ENCODE results near the gene WDR4. TPM values are rescaled to one million over a fixed set of nuclear protein-coding genes. Genes with fewer than 3 reads are reported as not detected.

WDR4 gene
- total and polyA plus RNA-seq, 2 of the 4 experiments (the other 2 are of a cell fraction) = 11.3 to 20.8 TPM

DNA sequence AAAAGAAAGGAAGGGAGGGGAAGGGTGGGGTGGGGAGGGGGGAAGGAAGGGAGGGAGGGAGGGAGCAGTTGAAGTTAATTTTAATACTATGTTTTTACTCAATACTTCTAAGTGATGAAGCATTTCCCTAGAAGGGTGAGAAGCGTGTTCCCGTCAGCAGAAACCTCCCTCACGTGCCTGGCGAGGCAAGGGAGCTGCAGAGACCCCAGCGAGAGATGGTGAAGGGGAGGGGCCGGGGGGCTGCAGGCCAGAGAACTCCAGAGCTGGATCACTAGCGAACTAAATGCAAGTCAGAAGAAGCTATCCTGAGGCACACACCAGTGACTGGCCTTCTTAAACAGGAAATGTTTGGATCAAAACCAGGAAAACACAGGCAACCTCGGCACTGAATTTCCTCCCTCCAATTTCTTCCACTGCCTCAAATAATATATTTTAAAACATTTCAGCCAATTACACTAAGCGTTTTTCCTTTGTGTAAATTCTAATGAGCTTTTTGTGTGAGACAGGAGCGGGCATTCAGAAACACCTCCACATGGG, 18.0 kb downstream of the WDR4 start:
- no peaks in the 10 kb centered on the region for H3K4me1 ChIP-seq (ENCODE audit: control insufficient read depth, insufficient read depth, low read length)
- no peak overlapping the region for H4K8ac ChIP-seq (ENCODE audit: low read depth in 2 of 2, low read length in 2 of 2)
- no peak overlapping the region for H3K23ac ChIP-seq (ENCODE audit: low read depth, low read length)
- H3K79me1 ChIP-seq (ENCODE audit: low read depth in 1 of 2, low read length in 2 of 2) = peaks cover 27 to 44% of the 10 kb centered on the region in 2 experiments
- H3K18ac ChIP-seq (ENCODE audit: low read depth, low read length) = no peak overlapping the region
- no peak overlapping the region for H2BK20ac ChIP-seq (ENCODE audit: low read depth, low read length)
- intact Hi-C loops (cut with micrococcal nuclease) (no loop called here), in situ Hi-C loops (cut with MboI; ENCODE audit: low sequenced_read_pairs) (loop anchor here (25.0 kb wide), 1 partner anchor 99 kb away; no protein-coding TSS in a partner anchor), dilution Hi-C loops (cut with HindIII; ENCODE audit: low sequenced_read_pairs, unreplicated experiment) (no loop called here)
- H3K4ac ChIP-seq (ENCODE audit: low read depth, low read length) = no peak overlapping the region
- H4K20me1 ChIP-seq (ENCODE audit: insufficient read depth, low read length) = peaks cover 46% of the 10 kb centered on the region
- no peak overlapping the region for H3K27ac ChIP-seq (ENCODE audit: insufficient read depth, low read length)
- no peaks in the 10 kb centered on the region for H3K9me1 ChIP-seq (ENCODE audit: insufficient read depth, low read length)
- no peak overlapping the region for H3K4me3 ChIP-seq (ENCODE audit: insufficient read depth, low read depth, low read length)
- no peak overlapping the region for H2AFZ ChIP-seq (replicated peaks; ENCODE audit: low read length, poor library complexity)
- H2BK15ac ChIP-seq (ENCODE audit: low read depth, low read length) = no peak overlapping the region
- peaks cover 46% of the 10 kb centered on the region for H3K36me3 ChIP-seq (ENCODE audit: control insufficient read depth, insufficient read depth, low read length)
- ChIA-PET POLR2A (ENCODE audit: unreplicated experiment) (no interaction called here), CTCF (no interaction called here)
- no peaks in the 10 kb centered on the region for H3K27me3 ChIP-seq (ENCODE audit: control insufficient read depth, insufficient read depth, low read length)
- no peak overlapping the region for H4K5ac ChIP-seq (ENCODE audit: low read depth, low read length)
- H2AK5ac ChIP-seq (ENCODE audit: low read depth, low read length) = no peak overlapping the region
- no peaks in the 10 kb centered on the region for H3K9me3 ChIP-seq (ENCODE audit: control insufficient read depth, insufficient read depth, low read length)
- no peak overlapping the region for H2AK9ac ChIP-seq (replicated peaks; ENCODE audit: low read depth, low read length, poor library complexity)
- no peak overlapping the region for H3K4me2 ChIP-seq (ENCODE audit: low read depth, low read length)
- no TSS peak for BruUV-seq (replicated peaks)
- H2BK5ac ChIP-seq (ENCODE audit: low read depth, low read length, poor library complexity, severe bottlenecking) = no peak overlapping the region
- no peak overlapping the region for H3K14ac ChIP-seq (replicated peaks; ENCODE audit: low read depth, low read length)
- H2BK120ac ChIP-seq (ENCODE audit: low read depth, low read length) = no peak overlapping the region
- ATAC-seq (ENCODE audit: low read depth) = no peak
- no peak for DNase-seq
- 86% methylated on average over 6 of the region's 10 CpGs; no CpG with 5 or more reads in 1 of the 2 experiments for WGBS, 2 experiments (ENCODE audit: extremely low coverage in 2 of 2, insufficient read length in 1 of 2)
- no peak for TF ChIP-seq MXI1 (IDR thresholded peaks at IDR 0.05; ENCODE audit: borderline replicate concordance, low read depth, low read length)
- TF ChIP-seq FOS (IDR thresholded peaks at IDR 0.05; ENCODE audit: low read depth, low read length) = no peak
- H3K56ac ChIP-seq (ENCODE audit: extremely low read depth, insufficient read depth, low read length) = no peak overlapping the region
- no peak overlapping the region for H4K91ac ChIP-seq (ENCODE audit: insufficient read depth, low read depth, low read length)
- H3K9ac ChIP-seq (ENCODE audit: low read depth, low read length) = no peak overlapping the region
